HCT116 (cell line): ENCODE measurements around the gene TYK2. TPM values are rescaled to one million over a fixed set of nuclear protein-coding genes. Genes with fewer than 3 reads are reported as not detected.

ENCODE experiments used
- ATAC-seq: fragments of 200-7000 bp; cut with Tn5 transposase; 2 replicates; pipeline ENCODE4 v1.9.1; 2020; ENCODE audit warnings: mild to moderate bottlenecking, moderate library complexity
- BruUV-seq: library from RNA; stranded (reverse); fragments of 400-500 nt; replicated peaks from 2 replicates; lab custom pipeline; 2021; lab: Mats Ljungman, UMichigan
- CTCF ChIA-PET: fragments of 300-600 bp; sonication (Branson Sonifier 250); formaldehyde crosslinking; loops from one replicate; lab custom pipeline; 2021; ENCODE audit warnings: antibody characterized with exemption; lab: Charles Lee
- POLR2A ChIA-PET: fragments of 300-600, 350-600 bp; sonication (Branson Sonifier 250); formaldehyde crosslinking; loops from one replicate; lab custom pipeline; 2021; ENCODE audit warnings: antibody characterized with exemption; lab: Charles Lee
- RAD21 ChIA-PET, 2 experiments: fragments of 300-600 bp; sonication (Branson Sonifier 250); formaldehyde crosslinking; loops; one replicate each; lab custom pipeline; 2023; ENCODE audit warnings: low total read pairs in 2 of 2; ENCODE audit not compliant: uncharacterized antibody in 2 of 2, unreplicated experiment in 2 of 2, low non-redundant PET in 1 of 2; lab: Charles Lee
- DNase-seq: peaks from one replicate; pipeline ENCODE4 v3.0.0-alpha.2; 2010; ENCODE audit warnings: low read depth, low spot score
- H2AFZ ChIP-seq: fragments of 200-600 bp; shearing (Covaris generic), sonication (generic); 2 replicates; pipeline ENCODE4 v1.6.1; 2017; ENCODE audit warnings: low read depth, mixed run types, mixed read lengths, antibody characterized with exemption, low read length; ENCODE audit not compliant: poor library complexity, severe bottlenecking
- H3K27ac ChIP-seq: 2 replicates; pipeline ENCODE4 v1.5.1; 2012; ENCODE audit warnings: low read depth, low read length
- H3K27me3 ChIP-seq: fragments of 200-600 bp; sonication (generic); 2 replicates; pipeline ENCODE4 v1.6.1; 2016; ENCODE audit warnings: mixed run types, low read length, mixed read lengths; ENCODE audit not compliant: insufficient read depth
- H3K36me3 ChIP-seq, 2 experiments: fragments of 200-500 bp in 1 of 2; fragments of 200-600 bp in 1 of 2; sonication (Bioruptor generic) in 1 of 2; sonication (generic) in 1 of 2; 2 replicates each; pipeline versions ENCODE4 v1.5.1 to v1.6.1; 2014 to 2016; ENCODE audit warnings: low read length in 2 of 2, inconsistent platforms in 1 of 2, mixed read lengths in 1 of 2, mixed run types in 1 of 2; ENCODE audit not compliant: insufficient read depth in 2 of 2, control insufficient read depth in 1 of 2
- H3K4me1 ChIP-seq, 2 experiments: fragments of 200-600 bp in 1 of 2; sonication (generic) in 1 of 2; 2 replicates each; pipeline versions ENCODE4 v1.5.1 to v1.6.1; 2012 to 2017; ENCODE audit warnings: low read length in 2 of 2, inconsistent platforms in 1 of 2, mild to moderate bottlenecking in 1 of 2, mixed read lengths in 1 of 2, mixed run types in 1 of 2, moderate library complexity in 1 of 2; ENCODE audit not compliant: insufficient read depth in 2 of 2, control insufficient read depth in 1 of 2
- H3K4me2 ChIP-seq: fragments of 200-600 bp; sonication (generic); 2 replicates; pipeline ENCODE4 v1.6.1; 2017; ENCODE audit warnings: mixed run types, low read length, mixed read lengths
- H3K4me3 ChIP-seq, 2 experiments: fragments of 200-600 bp in 1 of 2; sonication (generic) in 1 of 2; replicated peaks in 1 of 2; 2 replicates each; pipeline ENCODE4 v1.5.1; 2011 to 2016; ENCODE audit warnings: low read length in 2 of 2, control low read depth in 1 of 2, low read depth in 1 of 2, mild to moderate bottlenecking in 1 of 2, mixed read lengths in 1 of 2, mixed run types in 1 of 2
- H3K79me2 ChIP-seq: fragments of 200-600 bp; sonication (generic); 2 replicates; pipeline ENCODE4 v1.6.1; 2017; ENCODE audit warnings: mild to moderate bottlenecking, mixed run types, low read length, moderate library complexity, mixed read lengths; ENCODE audit not compliant: insufficient read depth
- H3K9ac ChIP-seq: fragments of 200-600 bp; sonication (generic); 2 replicates; pipeline ENCODE4 v1.6.1; 2016; ENCODE audit warnings: low read length, mixed read lengths
- H3K9me2 ChIP-seq: fragments of 200-600 bp; sonication (generic), shearing (Covaris generic); 2 replicates; pipeline ENCODE4 v1.6.1; 2017; ENCODE audit warnings: mixed run types, mild to moderate bottlenecking, moderate library complexity; ENCODE audit not compliant: insufficient read depth
- H3K9me3 ChIP-seq, 2 experiments: fragments of 200-500 bp in 1 of 2; fragments of 200-600 bp in 1 of 2; sonication (Bioruptor generic) in 1 of 2; sonication (generic) in 1 of 2; 2 replicates each; pipeline ENCODE4 v1.6.1; 2014 to 2017; ENCODE audit warnings: low read length in 2 of 2, mixed read lengths in 2 of 2, inconsistent platforms in 1 of 2, low read depth in 1 of 2, mild to moderate bottlenecking in 1 of 2, mixed run types in 1 of 2, moderate library complexity in 1 of 2; ENCODE audit not compliant: control insufficient read depth in 1 of 2, insufficient read depth in 1 of 2
- H4K20me1 ChIP-seq: fragments of 200-600 bp; sonication (generic), shearing (Covaris generic); 2 replicates; pipeline ENCODE4 v1.6.1; 2017; ENCODE audit warnings: mixed run types, mild to moderate bottlenecking, moderate library complexity; ENCODE audit not compliant: insufficient read depth
- CBX3 ChIP-seq: IDR thresholded peaks from 2 replicates; pipeline ENCODE4 v1.6.1; 2012; ENCODE audit warnings: low read depth
- EGR1 ChIP-seq: IDR thresholded peaks from 2 replicates; pipeline ENCODE4 v1.6.1; 2012; ENCODE audit warnings: low read depth
- ELF1 ChIP-seq: IDR thresholded peaks from 2 replicates; pipeline ENCODE4 v1.6.1; 2012; ENCODE audit warnings: low read depth, borderline replicate concordance
- EZH2 ChIP-seq: fragments of 200-600 bp; sonication (generic); IDR thresholded peaks from 2 replicates; pipeline ENCODE4 v1.6.1; 2017; ENCODE audit warnings: antibody characterized with exemption, mixed run types
- EZH2phosphoT487 ChIP-seq: fragments of 200-600 bp; IDR thresholded peaks from 2 replicates; pipeline ENCODE4 v1.6.1; 2018; ENCODE audit warnings: antibody characterized with exemption, borderline replicate concordance
- FOSL1 ChIP-seq: IDR thresholded peaks from 2 replicates; pipeline ENCODE4 v1.6.1; 2012; ENCODE audit warnings: low read depth
- JUND ChIP-seq: IDR thresholded peaks from 2 replicates; pipeline ENCODE4 v1.6.1; 2012
- MAX ChIP-seq: IDR thresholded peaks from 2 replicates; pipeline ENCODE4 v1.6.1; 2012
- POLR2A ChIP-seq: IDR thresholded peaks from 2 replicates; pipeline ENCODE4 v1.7.0; 2011; ENCODE audit warnings: borderline replicate concordance; ENCODE audit not compliant: insufficient read depth, insufficient read length; ENCODE audit errors: extremely low read depth
- RAD21 ChIP-seq: IDR thresholded peaks from 2 replicates; pipeline ENCODE4 v1.6.1; 2012; ENCODE audit warnings: low read depth, mild to moderate bottlenecking
- SP1 ChIP-seq: IDR thresholded peaks from 2 replicates; pipeline ENCODE4 v1.6.1; 2012; ENCODE audit warnings: low read depth
- SRF ChIP-seq: IDR thresholded peaks from 2 replicates; pipeline ENCODE4 v1.6.1; 2012; ENCODE audit warnings: low read depth
- TCF7L2 ChIP-seq: IDR thresholded peaks from 2 replicates; pipeline ENCODE4 v1.7.0; 2011; ENCODE audit warnings: borderline replicate concordance, inconsistent platforms; ENCODE audit not compliant: insufficient read depth, insufficient read length; ENCODE audit errors: extremely low read depth
- YY1 ChIP-seq: IDR thresholded peaks from 2 replicates; pipeline ENCODE4 v1.6.1; 2011; ENCODE audit warnings: low read length, low read depth, moderate library complexity, mild to moderate bottlenecking; ENCODE audit not compliant: insufficient replicate concordance; ENCODE audit errors: extremely low read depth
- ZFX ChIP-seq: fragments of 450-650 bp; IDR thresholded peaks from 2 replicates; pipeline ENCODE4 v1.6.1; 2017
- ZNF274 ChIP-seq: fragments of 200-500 bp; sonication (Bioruptor generic); IDR thresholded peaks from 2 replicates; pipeline ENCODE4 v1.6.1; 2014; ENCODE audit warnings: mild to moderate bottlenecking, low read depth, low read length, inconsistent platforms
- intact Hi-C: fragments of 100-400 bp; cut with micrococcal nuclease; formaldehyde crosslinking; loops from 2 replicates; pipeline ENCODE4 v1.10.0; 2022
- total RNA-seq: library from RNA; stranded (reverse); gene quantifications from one replicate; pipeline ENCODE4 v1.2.1, GENCODE V29; 2021; ENCODE audit not compliant: unreplicated experiment
- TF ChIP-seq, protein P1 (sequence below): IDR thresholded peaks from 2 replicates; pipeline ENCODE4 v1.6.1; 2011; ENCODE audit warnings: mild to moderate bottlenecking, low read length, moderate library complexity; ENCODE audit not compliant: insufficient replicate concordance; ENCODE audit errors: extremely low read depth
- TF ChIP-seq, protein P2 (sequence below), 3 experiments: fragments of 200-600 bp in 1 of 3; sonication (generic) in 1 of 3; IDR thresholded peaks in 2 of 3; conservative IDR thresholded peaks in 1 of 3; 2 replicates each; pipeline ENCODE4 v1.5.1; 2012 to 2017; ENCODE audit warnings: low read depth in 2 of 3, low read length in 2 of 3, antibody characterized with exemption in 1 of 3, borderline replicate concordance in 1 of 3, control low read depth in 1 of 3, mild to moderate bottlenecking in 1 of 3, mixed read lengths in 1 of 3, mixed run types in 1 of 3, moderate library complexity in 1 of 3; ENCODE audit not compliant: insufficient read depth in 1 of 3
- TF ChIP-seq, protein P3 (sequence below): IDR thresholded peaks from 2 replicates; pipeline ENCODE4 v1.6.1; 2012

TYK2 gene
- total RNA-seq, 1 experiment from 2014 or later = 110 TPM

DNA sequence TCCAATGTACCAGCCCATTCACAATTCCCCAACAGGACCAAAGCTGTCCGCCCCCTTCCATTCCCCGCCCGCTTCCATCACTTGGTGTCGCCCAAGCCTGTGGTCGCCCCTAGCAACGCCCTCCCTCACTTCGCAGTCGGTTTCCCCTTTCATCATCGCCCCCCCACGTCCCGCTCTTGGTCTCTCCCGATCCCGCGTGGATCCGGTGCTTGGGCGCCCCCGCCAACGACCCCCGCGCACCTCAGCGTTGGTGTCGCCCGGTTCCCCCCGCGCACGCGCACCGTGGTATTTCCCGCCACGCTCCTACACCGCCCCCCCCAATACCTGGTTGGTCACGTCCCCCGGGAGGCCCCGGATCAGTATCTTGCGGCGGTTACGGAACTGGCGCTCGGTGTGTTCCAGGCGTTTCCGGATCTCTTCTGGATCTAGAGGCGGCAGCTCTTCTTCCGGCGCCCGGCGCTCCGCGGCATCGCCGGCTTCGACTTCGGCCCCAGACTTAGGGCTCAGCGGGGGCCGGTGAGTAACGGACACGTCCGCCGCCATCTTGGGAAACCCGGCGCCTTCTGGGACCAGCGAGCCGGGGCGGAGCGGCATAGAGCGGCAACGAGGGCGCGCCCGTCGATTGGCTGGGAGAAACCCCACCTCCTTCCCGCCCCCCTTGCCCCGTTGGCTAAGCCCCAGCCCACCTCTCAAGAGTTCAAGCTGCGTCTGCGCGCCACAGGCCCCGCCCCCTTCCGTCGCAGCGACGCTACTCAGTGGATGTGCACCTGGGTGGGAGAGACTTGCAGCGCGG lies 47.2 kb downstream of the TYK2 start, which contains the start of gene RAVER1:
TSS of gene RAVER1 (minus strand) at position 565 of the 793 bp plus-strand sequence. CDS start at position 543, 22 bp downstream.
- Histone ChIP-seq H3K27ac (peak within 1 kb of the TSS; percentile 90), H3K9ac (peak within 1 kb of the TSS; percentile 75), H3K4me1 (peaks cover 6 to 28% of the 10 kb centered on the region in 2 experiments; a peak in 3 of 4 replicates), H3K27me3 (no peaks in the 10 kb centered on the region), H3K4me3 (peak within 1 kb of the TSS; percentile 77 to 93), H3K36me3 (peaks cover 15 to 27% of the 10 kb centered on the region in 2 experiments), H4K20me1 (no peaks in the 10 kb centered on the region), H3K79me2 (peaks cover 53% of the 10 kb centered on the region), H3K4me2 (peak within 1 kb of the TSS; percentile 100), H3K9me3 (no peaks in the 10 kb centered on the region), H2AFZ (peak within 1 kb of the TSS; percentile 58), H3K9me2 (no peaks in the 10 kb centered on the region)
- intact Hi-C loops = loop anchor here (2.0 kb wide), 1 partner anchor 44 kb away; the partner anchor contains the start of gene ICAM5
- DNase-seq (peak; percentile 92), ATAC-seq (peak; percentile 81)
- ChIA-PET POLR2A (interaction anchor here (0.8 to 2.5 kb wide), 5 partner anchors 11 to 73 kb away, joined by 4 to 26 read pairs (median 6); partner anchors contain the start of genes ICAM5 and TYK2), RAD21 (interaction anchor here (0.9 to 1.0 kb wide), 2 partner anchors 44 to 64 kb away, joined by 3 to 6 read pairs; no protein-coding TSS in a partner anchor), CTCF (interaction anchor here (0.6 to 1.7 kb wide), 5 partner anchors 44 to 233 kb away, joined by 3 to 4 read pairs (median 3); partner anchors contain the start of gene ICAM5)
- no TSS peak for BruUV-seq
- TF ChIP-seq SP1 = peak; percentile 77
- TF ChIP-seq ELF1 = no peak
- no peak for TF ChIP-seq RAD21
- TF ChIP-seq YY1 = peak; percentile 93
- no peak for TF ChIP-seq FOSL1
- TF ChIP-seq EZH2 = no peak
- TF ChIP-seq, protein P1, sequence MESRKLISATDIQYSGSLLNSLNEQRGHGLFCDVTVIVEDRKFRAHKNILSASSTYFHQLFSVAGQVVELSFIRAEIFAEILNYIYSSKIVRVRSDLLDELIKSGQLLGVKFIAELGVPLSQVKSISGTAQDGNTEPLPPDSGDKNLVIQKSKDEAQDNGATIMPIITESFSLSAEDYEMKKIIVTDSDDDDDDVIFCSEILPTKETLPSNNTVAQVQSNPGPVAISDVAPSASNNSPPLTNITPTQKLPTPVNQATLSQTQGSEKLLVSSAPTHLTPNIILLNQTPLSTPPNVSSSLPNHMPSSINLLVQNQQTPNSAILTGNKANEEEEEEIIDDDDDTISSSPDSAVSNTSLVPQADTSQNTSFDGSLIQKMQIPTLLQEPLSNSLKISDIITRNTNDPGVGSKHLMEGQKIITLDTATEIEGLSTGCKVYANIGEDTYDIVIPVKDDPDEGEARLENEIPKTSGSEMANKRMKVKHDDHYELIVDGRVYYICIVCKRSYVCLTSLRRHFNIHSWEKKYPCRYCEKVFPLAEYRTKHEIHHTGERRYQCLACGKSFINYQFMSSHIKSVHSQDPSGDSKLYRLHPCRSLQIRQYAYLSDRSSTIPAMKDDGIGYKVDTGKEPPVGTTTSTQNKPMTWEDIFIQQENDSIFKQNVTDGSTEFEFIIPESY = no peak
- peak; percentile 82 for TF ChIP-seq POLR2A
- TF ChIP-seq MAX = peak; percentile 88
- peak; percentile 71 for TF ChIP-seq JUND
- TF ChIP-seq, protein P2, sequence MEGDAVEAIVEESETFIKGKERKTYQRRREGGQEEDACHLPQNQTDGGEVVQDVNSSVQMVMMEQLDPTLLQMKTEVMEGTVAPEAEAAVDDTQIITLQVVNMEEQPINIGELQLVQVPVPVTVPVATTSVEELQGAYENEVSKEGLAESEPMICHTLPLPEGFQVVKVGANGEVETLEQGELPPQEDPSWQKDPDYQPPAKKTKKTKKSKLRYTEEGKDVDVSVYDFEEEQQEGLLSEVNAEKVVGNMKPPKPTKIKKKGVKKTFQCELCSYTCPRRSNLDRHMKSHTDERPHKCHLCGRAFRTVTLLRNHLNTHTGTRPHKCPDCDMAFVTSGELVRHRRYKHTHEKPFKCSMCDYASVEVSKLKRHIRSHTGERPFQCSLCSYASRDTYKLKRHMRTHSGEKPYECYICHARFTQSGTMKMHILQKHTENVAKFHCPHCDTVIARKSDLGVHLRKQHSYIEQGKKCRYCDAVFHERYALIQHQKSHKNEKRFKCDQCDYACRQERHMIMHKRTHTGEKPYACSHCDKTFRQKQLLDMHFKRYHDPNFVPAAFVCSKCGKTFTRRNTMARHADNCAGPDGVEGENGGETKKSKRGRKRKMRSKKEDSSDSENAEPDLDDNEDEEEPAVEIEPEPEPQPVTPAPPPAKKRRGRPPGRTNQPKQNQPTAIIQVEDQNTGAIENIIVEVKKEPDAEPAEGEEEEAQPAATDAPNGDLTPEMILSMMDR (IDR thresholded peaks at IDR 0.05 in 2 of 3, conservative IDR thresholded peaks at IDR 0.05 in 1 of 3; ENCODE audit: borderline replicate concordance in 1 of 3, insufficient read depth in 1 of 3, low read depth in 2 of 3, low read length in 2 of 3) = no peak
- TF ChIP-seq EGR1 = peak; percentile 78; the same call in 1 of the 2 replicates
- no peak for TF ChIP-seq EZH2phosphoT487
- TF ChIP-seq SRF = no peak
- TF ChIP-seq CBX3 = no peak
- TF ChIP-seq, protein P3, sequence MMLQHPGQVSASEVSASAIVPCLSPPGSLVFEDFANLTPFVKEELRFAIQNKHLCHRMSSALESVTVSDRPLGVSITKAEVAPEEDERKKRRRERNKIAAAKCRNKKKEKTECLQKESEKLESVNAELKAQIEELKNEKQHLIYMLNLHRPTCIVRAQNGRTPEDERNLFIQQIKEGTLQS = no peak
- peak; percentile 28; the same call in 1 of the 2 replicates for TF ChIP-seq ZFX
- TF ChIP-seq ZNF274 = no peak
- TF ChIP-seq TCF7L2 = peak; percentile 95
